Measurements from ENCODE around the gene ZG16B.

ZG16B gene, protein sequence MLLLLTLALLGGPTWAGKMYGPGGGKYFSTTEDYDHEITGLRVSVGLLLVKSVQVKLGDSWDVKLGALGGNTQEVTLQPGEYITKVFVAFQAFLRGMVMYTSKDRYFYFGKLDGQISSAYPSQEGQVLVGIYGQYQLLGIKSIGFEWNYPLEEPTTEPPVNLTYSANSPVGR

DNA sequence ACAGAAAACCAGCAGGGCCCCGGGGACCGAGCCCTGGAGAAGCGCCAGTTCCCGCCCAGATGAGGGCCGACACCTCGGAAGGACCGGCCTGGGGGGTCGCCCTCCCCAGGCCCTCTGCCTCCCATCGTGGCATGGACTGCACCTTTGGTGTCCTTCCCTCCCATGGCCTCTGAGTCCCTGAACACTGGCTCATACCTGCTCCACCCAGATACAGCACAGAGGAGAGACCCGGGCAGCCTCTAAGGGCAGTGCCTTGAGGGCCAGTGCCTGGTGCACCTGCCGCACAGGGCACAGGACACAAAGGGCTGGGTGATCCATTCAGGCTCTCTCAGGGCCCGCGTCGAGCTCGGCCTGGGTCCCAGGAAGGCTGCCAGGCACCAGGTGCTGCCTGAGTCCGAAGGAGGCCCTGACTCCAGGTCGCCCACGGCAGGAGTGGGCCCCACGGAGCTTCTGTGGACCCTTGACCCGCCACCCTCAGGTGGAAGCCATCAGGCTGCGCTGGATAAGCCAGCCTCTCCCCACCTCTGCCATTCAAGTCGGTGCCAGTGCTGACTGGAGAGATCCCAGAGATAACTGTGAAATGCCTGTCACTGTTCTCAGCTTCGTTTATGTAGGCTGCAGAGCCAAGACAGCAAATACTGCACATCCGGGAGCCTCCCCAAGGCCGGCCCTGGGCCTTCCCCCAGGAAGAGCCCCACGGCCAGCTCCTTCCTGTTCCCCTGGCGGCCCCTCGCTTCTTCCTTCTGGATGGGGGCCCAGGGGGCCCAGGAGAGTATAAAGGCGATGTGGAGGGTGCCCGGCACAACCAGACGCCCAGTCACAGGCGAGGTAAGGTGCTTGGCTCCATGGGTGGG is at the start of gene ZG16B:
ZG16B (plus strand) TSS at position 803 of the 854 bp plus-strand sequence. CDS start 139 bp downstream, outside the sequence.
- no peak for DNase-seq (ENCODE audit: low read depth, low spot score)

DNA sequence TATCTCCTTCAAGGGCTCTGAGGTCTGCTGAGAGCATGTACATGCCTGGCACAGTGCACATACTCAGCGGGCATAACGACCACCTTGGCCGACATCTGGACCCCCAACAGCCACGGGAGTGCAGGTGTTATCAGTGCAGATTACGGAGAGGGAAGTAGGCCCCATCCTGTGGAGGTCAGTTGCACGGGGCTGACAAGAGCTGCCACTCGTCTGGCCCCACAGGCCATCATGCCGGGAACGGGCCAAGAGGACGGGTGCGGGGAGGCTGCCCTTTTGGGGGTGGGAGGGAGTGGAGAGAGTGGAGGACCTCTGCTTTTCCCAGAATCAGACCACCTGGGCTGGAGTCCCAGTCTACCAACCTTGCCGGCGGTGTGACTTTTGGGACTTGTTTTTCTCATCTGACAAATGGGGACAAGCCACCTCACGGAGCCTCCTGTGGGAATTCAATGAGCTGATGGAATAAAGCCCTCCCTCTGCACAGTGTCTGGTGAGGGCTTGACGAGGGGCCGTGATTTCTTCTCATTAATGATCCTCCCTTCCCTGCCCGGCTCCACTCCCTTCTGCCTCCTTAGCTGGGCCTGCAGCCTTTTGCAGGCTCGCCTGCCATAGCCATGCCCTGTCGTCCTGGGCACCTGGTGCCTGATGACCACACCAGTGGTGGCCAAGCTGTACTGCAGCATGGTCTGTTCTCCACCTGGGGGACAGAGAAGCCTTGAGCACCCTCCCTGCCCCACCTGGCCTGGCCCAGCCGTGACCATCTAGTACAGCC is 47.3 kb upstream of the ZG16B start:
- DNase-seq (ENCODE audit: low read depth, low spot score) = no peak

DNA sequence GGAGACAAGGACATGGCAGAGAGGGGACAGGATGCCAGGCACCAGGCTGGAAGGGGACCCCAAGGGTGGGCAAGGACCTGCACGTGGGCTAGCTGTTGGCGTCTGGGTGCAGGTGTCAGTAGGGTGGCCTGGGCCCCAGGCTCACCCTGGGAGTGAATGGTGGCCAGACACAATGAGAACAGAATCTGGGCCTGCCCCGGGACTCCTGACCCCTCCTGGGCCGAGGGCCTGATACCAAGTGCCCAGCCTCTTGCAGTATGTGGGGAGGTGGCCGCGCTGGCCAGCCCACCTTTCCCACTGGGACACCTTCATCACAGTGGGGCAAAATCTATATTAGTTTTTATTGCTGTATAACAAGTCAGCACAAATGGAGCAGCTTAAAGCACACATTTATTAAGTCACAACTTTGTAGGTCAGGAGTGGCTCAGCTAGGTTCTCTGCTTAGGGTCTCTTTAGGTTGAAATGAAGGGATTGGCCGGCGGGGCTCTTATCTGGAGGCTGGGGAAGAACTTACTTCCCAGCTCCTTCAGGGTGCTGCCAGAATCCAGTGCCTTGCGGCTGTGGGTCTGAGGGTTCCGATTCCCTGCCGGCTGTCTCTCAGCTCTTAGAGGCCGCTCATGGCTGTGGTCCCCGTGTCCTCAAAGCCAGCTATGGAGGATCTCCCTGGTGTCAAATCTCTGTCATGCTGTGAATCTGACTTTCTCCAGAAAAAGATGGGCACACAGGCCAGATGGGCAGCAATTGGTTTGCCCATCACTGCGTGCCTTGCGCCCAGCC is 46.3 kb upstream of the ZG16B start:
- no peak for DNase-seq (ENCODE audit: low read depth, low spot score)

DNA sequence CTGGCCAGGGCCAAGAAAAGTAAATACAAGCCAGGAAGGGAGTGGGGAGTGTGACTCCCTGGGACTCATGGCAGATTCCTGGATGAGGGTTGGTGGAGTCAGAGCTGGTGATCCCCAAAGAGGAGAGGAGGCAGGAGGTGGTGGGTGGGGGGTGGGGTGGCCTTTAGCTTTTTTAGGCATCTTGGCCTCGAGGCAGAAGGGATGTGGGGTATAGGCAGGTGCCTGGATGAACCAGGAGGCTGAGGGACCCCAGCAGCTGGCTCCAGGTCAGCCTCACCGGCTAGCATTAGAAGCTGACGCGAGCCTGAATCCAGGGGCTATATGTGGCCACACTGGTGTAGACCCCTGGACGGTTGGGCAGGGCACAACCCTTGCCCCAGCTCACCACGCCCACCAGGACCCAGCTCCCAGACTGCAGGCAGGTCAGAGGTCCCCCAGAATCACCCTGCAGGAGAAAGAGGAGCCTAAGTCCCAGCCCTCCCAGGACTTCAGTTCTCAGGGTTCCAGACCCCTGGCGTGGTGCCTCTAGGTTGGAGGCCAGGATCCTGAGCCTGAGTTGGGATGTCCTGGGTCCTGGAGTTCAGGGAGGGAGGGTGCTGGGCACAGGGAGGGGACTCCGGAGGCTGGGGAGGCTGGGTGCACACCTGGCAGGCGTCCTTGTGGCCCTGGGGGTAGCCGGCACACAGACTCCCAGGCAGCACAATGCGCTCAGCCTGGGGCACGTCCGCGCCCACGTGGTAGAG is 45.6 kb upstream of the ZG16B start:
- DNase-seq (ENCODE audit: low read depth, low spot score) = no peak

- no peak for DNase-seq (ENCODE audit: low read depth, low spot score)
Observed at GRCh38 chr16:2785101-2785991, 44.8 kb upstream of the ZG16B start.

DNA sequence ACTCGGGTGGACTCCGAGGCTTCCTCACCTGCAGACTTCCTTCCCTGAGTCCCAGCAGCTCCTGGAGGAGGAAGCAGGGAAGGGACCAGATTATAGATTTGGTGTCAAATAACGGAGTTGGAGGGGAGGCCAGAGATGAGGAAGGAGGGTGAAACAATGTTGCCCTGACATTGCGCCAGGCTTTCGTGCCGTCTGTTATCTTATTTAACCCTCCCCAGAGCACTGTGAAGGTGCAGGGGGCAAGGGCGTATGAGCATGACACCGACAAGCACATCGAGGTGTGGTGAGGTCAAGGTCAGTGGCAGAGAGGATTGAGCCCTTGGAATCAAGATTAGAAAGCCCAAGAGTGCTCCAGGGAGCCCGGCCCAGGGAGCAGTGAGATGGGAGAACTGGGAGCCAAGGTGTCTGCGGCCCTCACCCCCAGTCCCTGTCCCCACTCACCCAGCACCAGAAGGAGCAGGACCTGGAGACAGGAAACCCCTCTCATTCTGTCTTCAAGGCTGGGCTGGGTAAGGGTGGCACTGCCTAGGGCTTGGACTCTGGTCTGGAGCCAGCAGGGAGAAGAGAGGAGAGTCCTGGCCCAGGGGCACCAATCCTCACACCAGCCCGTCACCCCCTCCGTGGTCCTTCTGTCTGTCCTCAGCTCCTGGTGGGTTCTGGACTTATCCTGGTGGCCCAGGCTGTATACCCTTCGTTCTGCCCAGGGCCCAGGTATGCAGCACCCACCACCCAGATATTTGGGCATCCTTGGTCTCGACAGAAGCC is 43.9 kb upstream of the ZG16B start:
- no peak for DNase-seq (ENCODE audit: low read depth, low spot score)

GRCh38 chr16:2786826-2787151 is 43.3 kb upstream of the ZG16B start:
- DNase-seq (ENCODE audit: low read depth, low spot score) = no peak

GRCh38 chr16:2787406-2787805 is 42.7 kb upstream of the ZG16B start, which contains the start of gene PRSS33:
Gene PRSS33, minus strand, starts transcription at chr16:2787560. Its CDS starts 1,013 bp downstream, at chr16:2786547.
- DNase-seq (ENCODE audit: low read depth, low spot score) = no peak

- no peak for DNase-seq (ENCODE audit: low read depth, low spot score)
Observed at GRCh38 chr16:2787961-2788360, 42.1 kb upstream of the ZG16B start.

DNA sequence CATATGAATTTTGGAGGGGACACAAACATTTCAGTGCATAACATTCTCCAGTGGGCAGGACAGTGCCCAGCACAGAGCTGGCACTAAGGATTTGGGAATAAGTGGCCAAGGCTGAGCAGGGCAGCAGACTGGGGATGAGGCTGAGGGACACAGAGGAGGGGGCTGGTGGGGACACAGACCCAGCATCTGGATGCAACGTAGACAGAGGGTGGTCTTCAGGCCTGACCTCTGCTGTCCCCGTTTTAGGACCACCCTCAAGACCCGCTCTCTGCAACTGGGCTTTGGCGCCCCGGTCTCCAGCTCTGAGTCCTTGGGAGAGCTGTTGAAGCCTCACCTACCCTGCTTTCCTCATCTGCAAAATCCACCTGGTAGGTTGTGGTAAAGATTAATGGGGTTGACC is 39.5 kb upstream of the ZG16B start:
- DNase-seq (ENCODE audit: low read depth, low spot score) = no peak

DNA sequence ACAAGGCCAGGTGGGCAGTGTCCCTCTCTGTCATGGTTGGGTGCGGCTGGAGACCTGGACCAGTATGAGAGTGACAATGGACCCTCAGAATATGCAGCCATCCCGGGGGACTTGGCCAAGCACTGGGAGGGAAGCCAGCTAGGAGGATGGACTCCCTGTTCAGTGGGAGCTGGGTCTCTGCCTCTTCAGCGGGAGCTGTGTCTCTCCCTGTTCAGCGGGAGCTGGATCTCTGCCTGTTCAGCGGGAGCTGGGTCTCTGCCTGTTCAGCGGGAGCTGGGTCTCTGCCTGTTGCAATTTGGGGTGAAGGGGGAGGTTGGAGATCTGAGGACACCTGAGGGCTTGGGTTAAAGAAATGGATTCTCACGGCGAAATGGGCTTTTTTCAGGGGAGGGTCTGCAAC is 38.9 kb upstream of the ZG16B start:
- no peak for DNase-seq (ENCODE audit: low read depth, low spot score)

DNA sequence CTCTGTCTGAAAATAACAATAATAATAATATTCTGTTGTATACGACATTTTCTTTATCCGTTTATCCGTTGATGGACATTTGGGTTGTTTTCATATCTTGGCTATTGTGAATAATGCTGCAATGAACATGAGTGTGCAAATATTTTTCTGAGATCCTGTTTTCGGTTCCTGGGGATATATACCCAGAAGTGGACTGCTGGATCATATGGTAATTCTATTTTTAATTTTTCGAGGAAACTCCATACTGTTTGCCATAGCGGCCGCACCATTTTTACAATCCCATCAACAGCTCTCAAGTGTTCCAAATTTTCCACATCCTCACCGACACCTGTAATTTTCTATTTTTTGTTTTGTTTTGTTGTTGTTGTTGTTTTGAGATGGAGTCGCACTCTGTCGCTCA is 37.2 kb upstream of the ZG16B start:
- DNase-seq (ENCODE audit: low read depth, low spot score) = no peak

GRCh38 chr16:2795395-2796143 is 34.5 kb upstream of the ZG16B start:
- DNase-seq (ENCODE audit: low read depth, low spot score) = no peak

GRCh38 chr16:2798723-2799204 is 31.3 kb upstream of the ZG16B start:
- DNase-seq (ENCODE audit: low read depth, low spot score) = no peak

GRCh38 chr16:2799205-2799858 is 30.8 kb upstream of the ZG16B start:
- DNase-seq (ENCODE audit: low read depth, low spot score) = no peak

- no peak for DNase-seq (ENCODE audit: low read depth, low spot score)
Observed at GRCh38 chr16:2799859-2800226, 30.3 kb upstream of the ZG16B start.

- no peak for DNase-seq (ENCODE audit: low read depth, low spot score)
Observed at GRCh38 chr16:2803545-2804195, 26.4 kb upstream of the ZG16B start.
